Muscle of arm (tissue), 12 donors: Measurements from ENCODE around the gene BDNF. TPM values are rescaled to one million over a fixed set of nuclear protein-coding genes. Genes with fewer than 3 reads are reported as not detected.

ENCODE experiments used
- DNase-seq: peaks from one replicate; pipeline ENCODE4 v3.0.0-alpha.2; 2013
- polyA plus RNA-seq, 12 donors: library from polyadenylated mRNA; unstranded; fragments of 120-200 nt; gene quantifications; one replicate each; pipeline ENCODE4 v1.2.1, GENCODE V29; 2013; ENCODE audit not compliant: insufficient read length in 12 of 12

The BDNF gene
- polyA plus RNA-seq, 12 donors = 0.79 to 1.8 (median 1.4) TPM; not detected in 2

- DNase-seq = no peak
Measured at GRCh38 chr11:27710536-27710935, 10.3 kb upstream of the BDNF start.

GRCh38 chr11:27707676-27708075 lies 7.4 kb upstream of the BDNF start:
- DNase-seq = no peak

GRCh38 chr11:27705873-27706820 lies 5.9 kb upstream of the BDNF start:
- DNase-seq = no peak

GRCh38 chr11:27703481-27703880 lies 3.2 kb upstream of the BDNF start:
- no peak for DNase-seq

- no peak for DNase-seq
Measured at GRCh38 chr11:27702811-27703210, 2.6 kb upstream of the BDNF start.

- peak; percentile 55 for DNase-seq
Measured at GRCh38 chr11:27701355-27702105, 1.3 kb upstream of the BDNF start.

- DNase-seq = no peak
Measured at GRCh38 chr11:27699926-27700350, 317 bp downstream of the BDNF start.

- DNase-seq = no peak
Measured at GRCh38 chr11:27699242-27699925, 871 bp downstream of the BDNF start.

GRCh38 chr11:27698872-27699241 lies 1.4 kb downstream of the BDNF start:
- DNase-seq = peak; percentile 86

- DNase-seq = no peak
Measured at GRCh38 chr11:27697679-27698275, 2.5 kb downstream of the BDNF start.

GRCh38 chr11:27696961-27697360 lies 3.3 kb downstream of the BDNF start:
- DNase-seq = no peak

GRCh38 chr11:27696115-27696514 lies 4.1 kb downstream of the BDNF start:
- DNase-seq = no peak

- no peak for DNase-seq
Measured at GRCh38 chr11:27694992-27695391, 5.3 kb downstream of the BDNF start.

GRCh38 chr11:27693398-27693797 lies 6.9 kb downstream of the BDNF start:
- no peak for DNase-seq

GRCh38 chr11:27692781-27693180 lies 7.5 kb downstream of the BDNF start:
- no peak for DNase-seq

- DNase-seq = no peak
Measured at GRCh38 chr11:27688076-27688475, 12.2 kb downstream of the BDNF start.

GRCh38 chr11:27681664-27682063 lies 18.6 kb downstream of the BDNF start:
- DNase-seq = no peak

- no peak for DNase-seq
Measured at GRCh38 chr11:27679136-27680015, 20.9 kb downstream of the BDNF start.

GRCh38 chr11:27678242-27678641 lies 22.0 kb downstream of the BDNF start:
- DNase-seq = no peak

- DNase-seq = no peak
Measured at GRCh38 chr11:27677108-27677507, 23.1 kb downstream of the BDNF start.
